H1 (cell line): ENCODE data around the gene FREM1. TPM values are rescaled to one million over a fixed set of nuclear protein-coding genes. Genes with fewer than 3 reads are reported as not detected.

Experiments used
- CTCF ChIA-PET: fragments of 300-600 bp; sonication (Branson Sonifier 250); formaldehyde crosslinking; loops from one replicate; lab custom pipeline; 2021; ENCODE audit not compliant: partially characterized antibody; lab: Charles Lee
- POLR2A ChIA-PET: fragments of 300-600 bp; sonication (Branson Sonifier 250); formaldehyde crosslinking; loops from one replicate; lab custom pipeline; 2021; ENCODE audit warnings: inconsistent platforms; ENCODE audit not compliant: partially characterized antibody; lab: Charles Lee
- DNase-seq, 2 experiments: peaks; one replicate each; pipeline versions ENCODE4 v3.0.0 to v3.0.0-alpha.2; 2010 to 2022; ENCODE audit warnings: low spot score in 2 of 2, low read depth in 1 of 2, mixed read lengths in 1 of 2
- FAIRE-seq: peaks from 2 replicates; lab custom pipeline; 2011; peaks lifted over from hg19 to GRCh38; lab: Jason Lieb, UNC
- H2AFZ ChIP-seq: 2 replicates; pipeline ENCODE4 v1.8.1; 2012; ENCODE audit warnings: low read length, inconsistent platforms
- H2AK5ac ChIP-seq: 2 replicates; pipeline ENCODE4 v1.6.1; 2013; ENCODE audit warnings: low read depth, low read length
- H2BK120ac ChIP-seq: replicated peaks from 2 replicates; pipeline ENCODE3; 2013; ENCODE audit warnings: low read depth, low read length, inconsistent platforms
- H2BK12ac ChIP-seq: 2 replicates; pipeline ENCODE4 v1.6.1; 2013; ENCODE audit warnings: low read depth, low read length
- H2BK15ac ChIP-seq: 2 replicates; pipeline ENCODE4 v1.6.1; 2013; ENCODE audit warnings: low read length
- H2BK20ac ChIP-seq: 2 replicates; pipeline ENCODE4 v1.6.1; 2013; ENCODE audit warnings: low read length
- H2BK5ac ChIP-seq: 2 replicates; pipeline ENCODE4 v1.6.1; 2013; ENCODE audit warnings: low read depth, low read length
- H3K14ac ChIP-seq: 2 replicates; pipeline ENCODE4 v1.6.1; 2013; ENCODE audit warnings: inconsistent platforms; ENCODE audit not compliant: insufficient read length
- H3K18ac ChIP-seq: 2 replicates; pipeline ENCODE4 v1.6.1; 2013; ENCODE audit warnings: low read length; ENCODE audit errors: extremely low read depth
- H3K23ac ChIP-seq: 2 replicates; pipeline ENCODE4 v1.6.1; 2013; ENCODE audit warnings: inconsistent platforms; ENCODE audit not compliant: insufficient read length
- H3K23me2 ChIP-seq: 2 replicates; pipeline ENCODE4 v1.6.1; 2013; ENCODE audit warnings: low read depth, low read length
- H3K27ac ChIP-seq: 2 replicates; pipeline ENCODE4 v1.6.1; 2011; ENCODE audit warnings: low read depth, low read length, inconsistent platforms
- H3K27me3 ChIP-seq, 4 experiments: replicated peaks in 1 of 4; 1 replicate in 1 of 4; 2 replicates in 3 of 4; pipeline versions ENCODE4 v1.6.1 to v1.8.1; 2011 to 2013; ENCODE audit warnings: low read length in 3 of 4, mild to moderate bottlenecking in 3 of 4, inconsistent platforms in 2 of 4, mixed read lengths in 2 of 4, moderate library complexity in 1 of 4; ENCODE audit not compliant: control insufficient read depth in 3 of 4, insufficient read depth in 3 of 4; ENCODE audit errors: extremely low read depth in 1 of 4
- H3K36me3 ChIP-seq, 4 experiments: 2 replicates each; pipeline versions ENCODE4 v1.6.1 to v1.8.1; 2011 to 2013; ENCODE audit warnings: mild to moderate bottlenecking in 4 of 4, low read length in 3 of 4, moderate library complexity in 2 of 4, control low read depth in 1 of 4, inconsistent platforms in 1 of 4; ENCODE audit not compliant: insufficient read depth in 4 of 4, control insufficient read depth in 2 of 4
- H3K4ac ChIP-seq: replicated peaks from 2 replicates; pipeline ENCODE3; 2013; ENCODE audit warnings: low read length, low read depth, mixed read lengths, inconsistent platforms; ENCODE audit not compliant: insufficient read length
- H3K4me1 ChIP-seq, 4 experiments: replicated peaks in 1 of 4; 1 replicate in 1 of 4; 2 replicates in 3 of 4; pipeline versions ENCODE4 v1.6.1 to v1.8.1; 2011 to 2013; ENCODE audit warnings: low read length in 3 of 4, inconsistent platforms in 2 of 4, mixed read lengths in 1 of 4; ENCODE audit not compliant: insufficient read depth in 4 of 4, control insufficient read depth in 3 of 4
- H3K4me2 ChIP-seq, 2 experiments: 2 replicates each; pipeline versions ENCODE4 v1.6.1 to v1.8.1; 2011 to 2013; ENCODE audit warnings: low read depth in 2 of 2, low read length in 2 of 2, control low read depth in 1 of 2, inconsistent platforms in 1 of 2, mild to moderate bottlenecking in 1 of 2; ENCODE audit not compliant: insufficient read depth in 1 of 2
- H3K4me3 ChIP-seq, 4 experiments: fragments of 200-600, 300-600 bp in 1 of 4; sonication (generic), shearing (Covaris generic), sonication (Bioruptor Twin) in 1 of 4; 2 replicates each; pipeline versions ENCODE4 v1.5.1 to v1.8.1; 2011 to 2016; ENCODE audit warnings: low read length in 4 of 4, low read depth in 3 of 4, control low read depth in 2 of 4, inconsistent platforms in 2 of 4, mild to moderate bottlenecking in 2 of 4, mixed read lengths in 1 of 4, moderate library complexity in 1 of 4; ENCODE audit not compliant: insufficient read depth in 2 of 4; ENCODE audit errors: extremely low read depth in 1 of 4
- H3K56ac ChIP-seq: replicated peaks from 2 replicates; pipeline ENCODE3; 2013; ENCODE audit warnings: low read depth, mild to moderate bottlenecking, mixed read lengths, low read length, inconsistent platforms; ENCODE audit not compliant: insufficient read length
- H3K79me1 ChIP-seq: 2 replicates; pipeline ENCODE4 v1.6.1; 2013; ENCODE audit warnings: low read depth, low read length, control low read depth
- H3K79me2 ChIP-seq, 2 experiments: 2 replicates each; pipeline versions ENCODE4 v1.6.1 to v1.8.1; 2012 to 2013; ENCODE audit warnings: low read length in 2 of 2, mild to moderate bottlenecking in 2 of 2, inconsistent platforms in 1 of 2; ENCODE audit not compliant: insufficient read depth in 2 of 2, control insufficient read depth in 1 of 2
- H3K9ac ChIP-seq, 4 experiments: replicated peaks in 1 of 4; 1 replicate in 1 of 4; 2 replicates in 3 of 4; pipeline versions ENCODE4 v1.6.1 to v1.8.1; 2011 to 2013; ENCODE audit warnings: low read depth in 3 of 4, low read length in 3 of 4, control low read depth in 2 of 4, mild to moderate bottlenecking in 2 of 4, moderate library complexity in 2 of 4, inconsistent platforms in 1 of 4; ENCODE audit errors: extremely low read depth in 1 of 4
- H3K9me3 ChIP-seq, 2 experiments: 2 replicates each; pipeline versions ENCODE4 v1.6.1 to v1.8.1; 2012 to 2013; ENCODE audit warnings: mild to moderate bottlenecking in 2 of 2, moderate library complexity in 2 of 2, control low read depth in 1 of 2, inconsistent platforms in 1 of 2, low read depth in 1 of 2, low read length in 1 of 2, mixed read lengths in 1 of 2; ENCODE audit not compliant: insufficient read depth in 2 of 2
- H4K20me1 ChIP-seq, 2 experiments: replicated peaks in 1 of 2; 2 replicates each; pipeline versions ENCODE3 to v1.8.1; 2011 to 2013; ENCODE audit warnings: inconsistent platforms in 2 of 2, low read length in 2 of 2, mild to moderate bottlenecking in 1 of 2; ENCODE audit not compliant: insufficient read depth in 2 of 2, control insufficient read depth in 1 of 2
- H4K5ac ChIP-seq: 2 replicates; pipeline ENCODE4 v1.6.1; 2013; ENCODE audit warnings: low read length, low read depth, mixed read lengths, inconsistent platforms; ENCODE audit not compliant: insufficient read length
- H4K8ac ChIP-seq: 2 replicates; pipeline ENCODE4 v1.8.0; 2013; ENCODE audit warnings: mild to moderate bottlenecking, moderate library complexity, low read length, inconsistent platforms; ENCODE audit not compliant: insufficient read depth; ENCODE audit errors: extremely low read depth
- H4K91ac ChIP-seq: replicated peaks from 2 replicates; pipeline ENCODE3; 2013; ENCODE audit warnings: low read length, mixed read lengths, inconsistent platforms; ENCODE audit not compliant: insufficient read length
- GTF2F1 ChIP-seq: IDR thresholded peaks from 2 replicates; pipeline ENCODE4 v1.6.1; 2012; ENCODE audit warnings: low read depth, low read length, improper control_type of control experiment, borderline replicate concordance
- KDM5A ChIP-seq: fragments of 200-600 bp; IDR thresholded peaks from 2 replicates; pipeline ENCODE4 v1.7.1; 2012; ENCODE audit warnings: mild to moderate bottlenecking, low read length, inconsistent platforms, mixed read lengths
- SP4 ChIP-seq: IDR thresholded peaks from 2 replicates; pipeline ENCODE4 v1.6.1; 2012; ENCODE audit warnings: low read length, inconsistent platforms
- WGBS, 2 experiments: shearing (Covaris generic) in 1 of 2; methylation state at CpG; one replicate each; pipeline versions ENCODE4 v1.1.6 to v1.1.7; 2013 to 2015; ENCODE audit warnings: low lambda C conversion rate in 2 of 2, mixed read lengths in 2 of 2, inconsistent platforms in 1 of 2, low coverage in 1 of 2, missing lambda C conversion rate in 1 of 2; ENCODE audit not compliant: insufficient replicate concordance in 2 of 2, insufficient coverage in 1 of 2, insufficient read length in 1 of 2; ENCODE audit errors: extremely low coverage in 1 of 2, missing lambda C conversion rate in 1 of 2; 5-methylcytosine and 5-hydroxymethylcytosine counted together
- polyA plus RNA-seq, 7 experiments: library from polyadenylated mRNA; depleted of rRNA in 3 of 7; stranded (reverse) in 5 of 7; unstranded in 2 of 7; fragments of >200 nt in 5 of 7; fragments of 200-250 nt in 2 of 7; gene quantifications; 1 replicate in 5 of 7; 2 replicates in 1 of 7; 4 replicates in 1 of 7; pipeline versions ENCODE4 v1.2.1 to v1.2.3, GENCODE V29; 2011 to 2013; ENCODE audit warnings: missing spikeins in 2 of 7, mixed read lengths in 2 of 7
- total RNA-seq: library from RNA; stranded (reverse); fragmentation: NEBNext Ultra II Directional; extraction: Animal tissue kit (Norgen Biotek cat#: 25700); gene quantifications from 2 replicates; pipeline ENCODE4 v1.2.1, GENCODE V29; 2021

FREM1 gene
- total and polyA plus RNA-seq, 2 of the 8 experiments (the other 6 are each of a cell fraction or from before 2014, with no cell fraction given), result 2.6 to 3.1 TPM

GRCh38 chr9:14906000-14906399 lies 4.2 kb downstream of the FREM1 start:
- Histone ChIP-seq H3K4me2 (no peak overlapping the region), H2BK120ac (no peak overlapping the region), H2AFZ (no peak overlapping the region), H3K23ac (no peak overlapping the region), H3K14ac (no peak overlapping the region), H2BK5ac (no peak overlapping the region), H2BK12ac (no peak overlapping the region), H3K9ac (no peak overlapping the region), H3K23me2 (peaks cover 4% of the 10 kb centered on the region), H3K27ac (no peak overlapping the region), H4K20me1 (no peaks in the 10 kb centered on the region), H3K56ac (no peak overlapping the region), H2BK15ac (no peak overlapping the region), H3K27me3 (no peaks in the 10 kb centered on the region), H3K36me3 (no peaks in the 10 kb centered on the region), H3K79me2 (no peaks in the 10 kb centered on the region), H3K9me3 (no peaks in the 10 kb centered on the region), H3K4ac (no peak overlapping the region), H3K4me1 (peaks cover 12 to 31% (median 27%) of the 10 kb centered on the region in 4 experiments), H4K8ac (no peak overlapping the region), H2BK20ac (no peak overlapping the region), H4K91ac (no peak overlapping the region), H3K18ac (no peak overlapping the region), H3K79me1 (no peaks in the 10 kb centered on the region), H2AK5ac (no peak overlapping the region), H3K4me3 (no peak overlapping the region), H4K5ac (no peak overlapping the region)
- DNase-seq (no peak), FAIRE-seq (no peak)
- ChIA-PET CTCF (no interaction called here), POLR2A (no interaction called here)
- WGBS, 2 experiments, result 90% methylated on average over 5 of the region's 5 CpGs; no CpG with 5 or more reads in 1 of the 2 experiments
- no peak for TF ChIP-seq SP4
- TF ChIP-seq KDM5A, result no peak
- no peak for TF ChIP-seq GTF2F1
